ENCODE data around the gene KMT2A.

The KMT2A gene

DNA sequence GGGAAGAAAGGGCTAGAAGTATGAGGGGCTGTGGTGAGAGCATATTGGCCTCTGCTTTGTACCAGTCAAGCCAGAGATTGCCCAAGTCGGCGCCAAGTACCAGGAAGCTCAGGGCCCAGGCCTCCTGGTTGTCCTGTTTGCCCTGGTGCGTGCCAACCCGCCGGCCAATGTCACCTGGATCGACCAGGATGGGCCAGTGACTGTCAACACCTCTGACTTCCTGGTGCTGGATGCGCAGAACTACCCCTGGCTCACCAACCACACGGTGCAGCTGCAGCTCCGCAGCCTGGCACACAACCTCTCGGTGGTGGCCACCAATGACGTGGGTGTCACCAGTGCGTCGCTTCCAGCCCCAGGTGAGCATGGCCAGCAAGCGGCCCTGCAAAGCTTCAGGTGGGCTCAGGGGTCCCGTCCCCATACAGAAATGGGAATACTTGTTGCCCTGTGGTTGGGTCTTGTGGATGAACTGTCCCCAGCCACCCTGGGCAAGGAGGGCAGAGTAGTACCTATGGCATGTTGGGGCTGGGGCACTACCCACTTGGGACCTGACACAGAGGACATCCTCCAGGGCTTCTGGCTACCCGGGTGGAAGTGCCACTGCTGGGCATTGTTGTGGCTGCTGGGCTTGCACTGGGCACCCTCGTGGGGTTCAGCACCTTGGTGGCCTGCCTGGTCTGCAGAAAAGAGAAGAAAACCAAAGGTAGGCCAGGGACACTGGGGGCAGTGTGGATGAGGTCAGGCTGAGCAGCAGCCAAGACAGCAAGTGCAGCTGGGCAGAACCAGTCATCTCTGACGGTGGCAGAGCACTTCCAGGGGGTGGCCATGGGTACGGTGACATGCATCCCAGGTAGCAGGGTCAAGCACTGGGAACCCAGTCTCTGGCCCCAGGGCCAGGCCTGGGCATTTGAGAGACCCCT lies 96.8 kb downstream of the KMT2A start:
- DNase-seq (ENCODE audit: low read depth in 3 of 3) = no peak

DNA sequence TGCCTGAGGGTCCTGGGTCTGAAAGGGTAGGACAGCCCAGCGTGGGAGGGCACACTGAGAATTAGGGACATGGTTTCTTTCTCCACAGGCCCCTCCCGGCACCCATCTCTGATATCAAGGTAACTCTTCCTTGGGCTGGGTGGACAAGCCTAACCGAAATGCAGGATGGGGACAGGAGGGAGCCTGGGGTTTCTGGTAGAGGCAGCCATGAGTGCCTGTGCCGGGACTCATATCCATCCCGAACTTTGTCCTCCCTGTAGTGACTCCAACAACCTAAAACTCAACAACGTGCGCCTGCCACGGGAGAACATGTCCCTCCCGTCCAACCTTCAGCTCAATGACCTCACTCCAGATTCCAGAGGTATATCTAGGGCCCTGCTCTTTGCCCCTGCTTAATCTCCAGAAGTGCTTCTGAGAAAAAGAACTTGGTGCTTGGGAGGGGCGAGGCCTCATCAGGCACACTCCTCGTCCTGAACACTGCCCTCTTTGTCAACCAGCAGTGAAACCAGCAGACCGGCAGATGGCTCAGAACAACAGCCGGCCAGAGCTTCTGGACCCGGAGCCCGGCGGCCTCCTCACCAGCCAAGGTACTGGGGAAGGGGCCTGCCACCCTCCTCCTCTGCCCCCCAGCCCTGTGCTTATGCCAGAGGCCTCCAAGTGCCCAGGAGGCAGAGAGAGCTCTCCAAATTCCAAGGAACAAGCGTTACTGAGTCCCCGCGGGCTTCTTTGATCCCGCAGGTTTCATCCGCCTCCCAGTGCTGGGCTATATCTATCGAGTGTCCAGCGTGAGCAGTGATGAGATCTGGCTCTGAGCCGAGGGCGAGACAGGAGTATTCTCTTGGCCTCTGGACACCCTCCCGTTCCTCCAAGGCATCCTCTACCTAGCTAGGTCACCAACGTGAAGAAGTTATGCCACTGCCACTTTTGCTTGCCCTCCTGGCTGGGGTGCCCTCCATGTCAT lies 97.8 kb downstream of the KMT2A start:
- no peak for DNase-seq (ENCODE audit: low read depth in 3 of 3)

DNA sequence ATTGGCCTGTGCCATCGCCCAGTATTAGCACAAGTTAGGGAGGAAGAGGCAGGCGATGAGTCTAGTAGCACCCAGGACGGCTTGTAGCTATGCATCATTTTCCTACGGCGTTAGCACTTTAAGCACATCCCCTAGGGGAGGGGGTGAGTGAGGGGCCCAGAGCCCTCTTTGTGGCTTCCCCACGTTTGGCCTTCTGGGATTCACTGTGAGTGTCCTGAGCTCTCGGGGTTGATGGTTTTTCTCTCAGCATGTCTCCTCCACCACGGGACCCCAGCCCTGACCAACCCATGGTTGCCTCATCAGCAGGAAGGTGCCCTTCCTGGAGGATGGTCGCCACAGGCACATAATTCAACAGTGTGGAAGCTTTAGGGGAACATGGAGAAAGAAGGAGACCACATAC lies 99.0 kb downstream of the KMT2A start:
- no peak for DNase-seq (ENCODE audit: low read depth in 3 of 3)

DNA sequence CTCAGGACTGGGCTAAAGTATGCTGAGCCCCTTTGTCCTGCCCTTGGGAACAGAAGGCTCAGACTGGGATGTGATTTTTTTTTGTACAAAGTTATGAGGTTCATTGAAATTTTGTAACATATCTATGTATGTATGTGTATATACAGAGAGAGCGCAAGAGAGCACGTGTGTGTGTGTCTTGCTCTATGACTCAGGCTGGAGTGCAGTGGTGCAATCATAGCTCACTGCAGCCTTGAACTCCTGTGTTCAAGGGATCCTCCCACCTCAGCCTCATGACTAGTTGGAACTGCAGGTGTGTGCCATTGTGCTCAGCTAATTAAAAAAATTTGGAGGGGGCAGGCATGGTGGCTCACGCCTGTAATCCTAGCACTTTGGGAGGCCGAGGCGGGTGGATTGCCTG lies 100.4 kb downstream of the KMT2A start:
- DNase-seq (ENCODE audit: low read depth in 3 of 3) = no peak

DNA sequence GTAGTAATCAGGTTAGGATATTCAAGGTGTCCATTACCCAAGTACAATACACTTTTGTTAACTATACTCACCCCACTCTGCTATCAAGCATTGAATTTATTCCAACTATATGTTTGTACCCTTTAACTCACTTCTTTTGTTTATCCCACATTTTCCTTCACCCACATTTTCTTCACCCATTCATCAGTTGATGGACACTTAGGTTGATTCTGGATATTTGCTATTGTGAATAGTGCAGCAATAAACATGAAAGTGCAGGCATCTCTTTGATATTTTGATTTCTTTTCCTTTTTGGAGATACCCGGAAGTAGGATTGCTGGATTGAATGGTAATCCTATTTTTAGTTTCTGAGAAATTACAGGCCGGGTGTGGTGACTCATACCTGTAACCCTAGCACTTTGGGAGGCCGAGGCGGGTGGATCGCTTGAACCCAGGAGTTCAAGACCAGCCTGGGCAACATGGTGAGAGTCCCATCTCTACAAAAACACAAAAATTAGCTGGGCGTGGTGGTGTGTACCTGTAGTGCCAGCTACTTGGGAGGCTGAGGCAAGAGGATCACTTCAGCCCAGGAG lies 101.2 kb downstream of the KMT2A start:
- no peak for DNase-seq (ENCODE audit: low read depth in 3 of 3)

DNA sequence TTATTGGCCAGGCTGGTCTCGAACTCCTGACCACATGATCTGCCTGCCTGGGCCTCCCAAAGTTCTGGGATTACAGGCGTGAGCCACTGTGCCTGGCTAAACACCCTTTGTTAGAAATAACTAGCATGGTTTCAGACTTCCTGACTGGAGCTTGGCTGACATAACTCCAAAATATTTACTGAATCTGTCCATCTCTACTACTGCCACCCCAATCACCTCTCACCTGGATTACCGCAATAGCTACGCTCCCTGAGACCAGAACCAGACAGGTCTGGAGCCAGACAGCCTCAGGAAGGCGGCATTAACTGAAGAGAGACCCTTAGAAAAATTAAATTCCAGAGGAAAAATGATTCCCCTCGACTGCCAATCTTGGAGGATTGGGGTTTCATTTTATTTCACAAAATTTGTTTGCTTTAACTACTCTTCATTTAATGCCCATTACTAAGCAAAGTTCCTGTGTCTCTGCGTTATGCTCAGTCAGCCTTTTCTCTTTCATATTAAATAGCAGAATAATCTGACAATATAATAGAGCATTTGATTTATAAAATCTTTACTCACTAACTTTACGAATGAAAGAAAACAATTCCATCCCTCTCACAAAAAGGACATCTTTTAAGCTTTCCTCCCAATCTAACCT lies 107.8 kb downstream of the KMT2A start:
- no peak for DNase-seq (ENCODE audit: low read depth in 3 of 3)

DNA sequence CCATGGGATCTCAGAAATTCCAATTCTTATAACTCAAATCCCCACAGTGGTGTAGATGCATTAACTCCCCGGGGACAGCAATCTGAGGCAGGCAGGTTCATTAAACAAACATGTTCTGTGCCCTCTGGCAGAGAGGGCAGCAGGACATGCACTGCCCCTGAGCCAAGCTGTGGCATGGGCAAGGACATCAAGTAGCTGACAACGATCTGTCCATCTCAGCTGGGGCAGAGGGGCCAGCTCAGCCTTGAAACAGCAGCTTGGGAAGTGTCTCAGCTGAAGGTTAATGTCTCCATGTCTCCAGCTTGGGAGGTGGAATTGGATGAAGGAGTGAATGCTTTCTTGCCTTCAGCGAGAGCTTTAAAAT lies 108.3 kb downstream of the KMT2A start:
- DNase-seq (ENCODE audit: low read depth in 3 of 3) = no peak

DNA sequence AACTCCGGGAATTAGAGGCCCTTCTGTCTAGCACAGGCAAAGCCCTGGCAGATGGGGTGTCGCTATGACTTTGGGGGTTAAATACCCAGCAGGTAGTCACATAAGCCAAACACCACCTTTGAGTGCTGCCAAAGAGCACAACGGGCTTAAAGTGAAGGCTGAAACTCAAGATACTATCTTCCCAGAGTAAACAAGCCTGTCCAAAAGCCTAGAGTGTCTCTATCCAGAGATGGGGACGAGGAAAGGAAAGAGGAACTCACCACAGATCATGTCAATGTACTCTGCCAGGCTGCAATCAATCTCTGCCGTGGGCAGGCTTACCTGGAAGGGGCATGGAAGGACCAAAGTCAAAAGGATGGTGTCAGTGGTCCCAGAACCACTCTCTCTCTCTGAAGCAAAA lies 109.2 kb downstream of the KMT2A start:
- no peak for DNase-seq (ENCODE audit: low read depth in 3 of 3)

DNA sequence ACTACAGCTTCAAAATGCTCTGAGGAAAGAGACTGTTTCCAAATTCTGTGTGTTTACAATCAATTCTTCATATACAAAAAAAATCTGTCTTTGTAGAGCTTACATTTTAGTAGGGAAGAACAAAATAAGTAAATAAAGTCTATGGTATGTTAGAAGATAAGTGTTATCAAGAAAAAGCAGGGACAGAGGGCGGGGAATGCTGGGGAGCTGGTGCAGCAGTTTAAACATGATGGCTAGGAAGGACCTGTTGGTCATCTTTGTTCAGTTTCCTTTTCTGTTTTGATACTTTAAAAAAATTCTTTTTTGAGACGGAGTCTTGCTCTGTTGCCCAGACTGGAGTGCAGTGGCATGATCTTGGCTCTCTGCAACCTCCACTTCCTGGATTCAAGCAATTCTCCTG lies 110.8 kb downstream of the KMT2A start:
- no peak for DNase-seq (ENCODE audit: low read depth in 3 of 3)

DNA sequence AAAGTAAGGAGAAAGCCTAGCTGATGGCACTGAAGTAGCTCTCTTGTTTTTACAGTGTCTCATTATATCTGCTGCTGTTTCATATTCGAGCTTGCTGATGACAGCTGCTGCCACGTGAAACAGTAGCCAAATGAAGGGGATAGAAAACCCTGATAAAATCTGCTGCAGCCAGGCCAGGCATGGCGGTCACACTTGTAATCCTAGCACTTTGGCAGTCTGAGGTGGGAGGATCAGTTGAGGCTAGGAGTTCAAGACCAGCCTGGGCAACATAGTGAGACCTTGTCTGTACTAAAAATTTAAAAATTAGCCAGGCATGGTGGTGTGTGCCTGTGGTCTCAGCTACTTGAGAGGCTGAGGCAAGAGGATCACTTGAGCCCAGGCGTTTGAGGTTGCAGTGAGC lies 116.0 kb downstream of the KMT2A start:
- DNase-seq (ENCODE audit: low read depth in 3 of 3) = no peak

DNA sequence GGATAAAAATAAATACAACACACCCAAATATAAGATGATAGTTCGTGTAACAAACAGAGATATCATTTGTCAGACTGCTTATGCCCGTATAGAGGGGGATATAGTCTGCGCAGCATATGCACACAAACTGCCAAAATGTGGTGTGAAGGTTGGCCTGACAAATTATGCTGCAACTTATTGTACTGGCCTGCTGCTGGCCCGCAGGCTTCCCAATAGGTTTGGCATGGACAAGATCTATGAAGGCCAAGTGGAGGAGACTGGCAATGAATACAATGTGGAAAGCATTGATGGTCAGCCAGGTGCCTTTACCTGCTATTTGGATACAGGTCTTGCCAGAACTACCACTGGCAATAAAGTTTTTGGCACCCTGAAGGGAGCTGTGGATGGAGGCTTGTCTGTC lies 124.5 kb downstream of the KMT2A start:
- DNase-seq (ENCODE audit: low read depth in 3 of 3) = no peak

DNA sequence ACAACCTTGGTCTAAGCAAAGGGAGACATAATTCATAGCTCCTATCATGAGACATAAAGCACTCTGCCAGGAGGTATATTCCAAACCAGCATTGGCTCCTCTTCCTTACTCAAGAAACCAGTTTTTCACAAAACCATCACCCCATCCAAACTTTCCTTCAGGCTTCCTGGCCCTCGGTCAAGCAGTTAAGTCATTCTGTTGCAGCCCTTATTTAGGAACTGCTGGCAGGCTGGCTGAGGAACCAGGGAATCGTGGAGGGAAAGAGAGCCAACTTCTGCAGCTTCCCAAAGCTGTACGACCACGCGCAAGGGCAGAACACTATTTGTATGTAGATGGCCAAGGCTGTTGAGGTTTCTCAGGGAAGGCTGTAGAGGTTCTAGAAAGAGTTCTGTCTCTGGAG lies 128.8 kb downstream of the KMT2A start:
- no peak for DNase-seq (ENCODE audit: low read depth in 3 of 3)

DNA sequence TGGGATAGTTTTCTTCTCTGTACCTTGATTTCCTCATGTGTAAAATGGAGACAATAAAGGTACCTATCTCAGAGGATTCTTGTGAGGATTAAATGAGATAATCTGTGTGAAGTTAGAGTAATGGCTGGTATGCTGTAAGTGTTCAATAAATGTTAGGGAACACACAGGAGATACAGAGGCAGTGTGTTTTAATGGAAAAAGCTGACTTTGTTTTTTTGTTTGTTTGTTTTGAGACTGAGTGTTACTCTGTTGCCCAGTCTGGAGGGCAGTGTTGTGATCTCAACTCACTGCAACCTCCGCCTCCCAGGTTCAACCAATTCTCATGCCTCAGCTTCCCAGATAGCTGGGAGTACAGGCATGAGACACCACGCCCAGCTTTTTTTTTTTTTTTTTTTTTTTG lies 133.4 kb downstream of the KMT2A start:
- DNase-seq (ENCODE audit: low read depth in 3 of 3) = no peak

DNA sequence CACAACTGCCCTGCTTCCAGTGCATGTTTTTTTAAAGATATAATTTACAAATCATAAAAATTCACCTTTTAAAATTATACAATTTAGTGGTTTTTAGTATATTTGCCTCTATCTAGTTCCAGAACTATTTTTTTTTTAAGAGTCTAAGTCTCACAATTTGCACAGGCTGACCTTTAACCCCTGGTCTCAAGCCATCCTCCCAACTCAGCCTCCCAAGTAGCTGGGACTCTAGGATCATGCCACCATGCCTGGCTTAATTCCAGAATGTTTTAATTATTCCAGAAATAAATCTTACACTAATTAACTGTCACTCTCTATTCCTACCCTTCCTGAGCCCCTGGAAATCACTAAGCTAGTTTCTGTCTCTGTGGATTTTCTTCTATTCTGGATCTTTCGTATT lies 134.5 kb downstream of the KMT2A start:
- DNase-seq (ENCODE audit: low read depth in 3 of 3) = no peak

DNA sequence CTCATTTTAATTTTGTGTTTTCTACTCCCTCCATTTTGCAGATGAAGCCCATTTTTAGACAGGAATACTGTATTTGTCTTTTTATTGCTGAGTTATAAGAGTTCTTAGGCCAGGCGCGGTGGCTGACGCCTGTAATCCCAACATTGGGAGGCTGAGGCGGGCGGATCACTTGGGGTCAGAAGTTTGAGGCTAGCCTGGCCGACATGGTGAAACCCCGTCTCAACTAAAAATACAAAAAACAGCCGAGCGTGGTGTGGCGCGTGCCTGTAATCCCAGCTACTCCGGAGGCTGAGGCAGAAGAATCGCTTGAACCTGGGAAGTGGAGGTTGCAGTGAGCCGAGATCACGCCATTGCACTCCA lies 135.4 kb downstream of the KMT2A start:
- DNase-seq (ENCODE audit: low read depth in 3 of 3) = peak in 1 of 3 experiments; percentile 9

DNA sequence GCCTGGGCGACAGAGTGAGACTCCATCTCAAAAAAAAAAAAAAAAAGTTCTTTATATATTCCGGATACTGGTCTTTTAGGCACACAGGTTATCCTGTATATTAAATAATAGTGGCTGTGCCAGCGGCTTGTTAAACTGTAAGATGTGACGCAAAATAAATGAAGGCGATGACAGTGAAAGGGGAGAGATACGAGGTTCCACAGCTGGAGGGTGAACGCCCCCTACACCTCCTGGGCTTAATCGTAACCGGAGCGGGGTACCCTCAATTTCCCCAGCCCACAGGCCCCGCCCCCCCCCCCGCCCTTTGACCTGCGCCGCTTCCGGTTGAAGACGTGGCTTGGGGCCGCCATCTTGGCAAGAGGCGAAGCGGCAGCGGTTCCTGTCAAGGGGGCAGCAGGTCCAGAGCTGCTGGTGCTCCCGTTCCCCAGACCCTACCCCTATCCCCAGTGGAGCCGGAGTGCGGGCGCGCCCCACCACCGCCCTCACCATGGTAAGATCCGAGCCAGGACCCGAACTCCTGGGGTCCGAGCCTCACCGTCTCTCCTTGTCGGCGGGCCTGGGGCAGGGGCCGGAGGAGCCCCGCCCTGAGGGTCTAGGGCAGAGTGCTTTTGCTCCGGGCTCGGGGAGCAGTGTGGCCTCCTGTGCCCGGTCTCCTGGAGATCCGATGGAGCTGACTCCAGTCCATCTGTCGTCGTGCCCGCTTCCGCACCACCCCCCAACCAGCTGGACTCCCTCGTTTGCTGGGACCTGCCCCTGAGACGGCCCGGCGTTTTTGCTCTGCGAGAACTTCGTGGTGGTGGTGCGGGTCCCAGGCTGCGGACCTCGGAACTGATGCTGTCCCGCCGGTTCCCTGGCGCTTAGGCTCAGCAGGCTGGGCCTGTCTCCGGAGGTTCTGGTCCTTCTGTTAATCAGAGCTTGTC lies 136.0 kb downstream of the KMT2A start, which contains the start of gene ARCN1:
Gene ARCN1 (plus strand): TSS at position 349 of the 920 bp plus-strand sequence. CDS start 139 bp downstream, at position 488.
- DNase-seq (ENCODE audit: low read depth in 3 of 3) = peak; percentile 53 to 66 (median 64)

DNA sequence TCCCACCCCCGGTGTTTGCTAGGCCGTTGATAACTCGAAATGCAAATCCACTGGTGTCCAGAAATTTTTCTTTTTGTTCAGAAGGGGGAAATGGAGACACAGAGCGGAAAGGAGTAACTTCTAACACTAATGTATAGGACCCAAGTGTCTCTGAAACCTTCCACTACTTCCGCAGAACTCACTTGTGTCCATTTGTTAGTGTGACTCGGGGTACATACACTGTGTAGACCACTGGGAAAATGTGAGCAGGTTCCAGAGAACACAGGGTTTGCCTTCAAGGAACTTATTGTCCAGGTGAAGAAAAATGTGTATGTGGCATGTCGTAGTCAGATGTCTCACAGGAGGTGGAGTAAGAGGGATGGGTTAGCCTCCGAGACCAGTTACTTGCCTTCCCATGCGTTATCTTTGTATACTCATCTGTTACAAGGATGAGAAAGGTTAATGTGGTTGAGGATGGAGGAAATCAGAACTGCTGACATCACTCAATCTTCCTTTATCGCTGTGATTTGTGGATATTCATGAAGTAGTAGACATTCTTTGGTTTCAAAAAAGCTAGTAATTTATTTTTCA lies 136.8 kb downstream of the KMT2A start:
- DNase-seq (ENCODE audit: low read depth in 3 of 3) = no peak

DNA sequence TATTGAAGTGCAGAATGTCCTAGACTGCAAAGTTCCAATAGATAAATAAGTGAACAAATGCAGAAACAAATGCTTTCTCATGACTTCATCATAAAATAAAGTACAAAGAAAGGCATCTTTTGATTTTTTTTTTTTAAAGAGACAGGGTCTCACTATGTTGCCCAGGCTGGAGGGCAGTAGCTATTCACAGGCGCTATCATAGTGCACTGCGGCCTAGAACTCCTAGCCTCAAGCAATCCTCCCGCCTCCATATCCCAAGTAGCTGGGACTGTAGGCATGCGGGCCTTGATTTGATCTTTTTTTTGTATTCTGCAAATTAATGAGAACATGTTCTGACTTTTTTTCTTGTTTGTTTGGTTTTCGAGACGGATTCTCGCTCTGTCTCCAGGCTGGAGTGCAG lies 138.3 kb downstream of the KMT2A start:
- no peak for DNase-seq (ENCODE audit: low read depth in 3 of 3)

Measured in stimulated activated CD4-positive, alpha-beta T cell treated with anti-CD3 and anti-CD28 coated beads, TNF-alpha, amount 100 ng/mL, for 4 hours (primary cell).